DND-41 (cell line): ENCODE measurements around the gene ASIC2.

Experiments used
- EZH2 ChIP-seq: IDR thresholded peaks from 3 replicates; pipeline ENCODE4 v1.6.1; 2012; ENCODE audit warnings: borderline replicate concordance, low read depth, mild to moderate bottlenecking, moderate library complexity, low read length, inconsistent platforms; ENCODE audit not compliant: severe bottlenecking
- TF ChIP-seq, protein P1 (sequence below): IDR thresholded peaks from 2 replicates; pipeline ENCODE4 v1.5.1; 2012; ENCODE audit warnings: borderline replicate concordance, low read length, moderate library complexity, mild to moderate bottlenecking; ENCODE audit not compliant: poor library complexity, severe bottlenecking; ENCODE audit errors: extremely low read depth

DNA sequence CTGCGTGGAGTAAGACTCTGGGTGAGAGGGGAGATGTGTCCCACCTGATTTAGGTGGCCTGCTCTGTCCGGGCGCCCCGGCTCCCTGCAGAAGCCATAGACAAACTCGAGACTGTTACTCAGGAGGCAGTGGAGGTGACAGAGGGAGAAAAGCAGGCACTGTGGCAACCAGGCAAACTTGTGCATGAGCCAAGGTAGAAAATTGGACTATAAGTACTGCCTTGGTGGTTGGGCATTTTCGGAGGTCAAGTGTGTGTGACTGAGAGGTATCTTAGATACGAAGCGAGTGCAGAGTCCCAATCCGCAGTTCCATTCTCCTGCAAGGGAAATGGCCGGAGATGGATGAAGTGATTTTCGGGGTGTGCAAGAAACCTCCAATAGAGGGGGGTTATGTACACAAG is 328.6 kb downstream of the ASIC2 start:
- TF ChIP-seq, protein P1, sequence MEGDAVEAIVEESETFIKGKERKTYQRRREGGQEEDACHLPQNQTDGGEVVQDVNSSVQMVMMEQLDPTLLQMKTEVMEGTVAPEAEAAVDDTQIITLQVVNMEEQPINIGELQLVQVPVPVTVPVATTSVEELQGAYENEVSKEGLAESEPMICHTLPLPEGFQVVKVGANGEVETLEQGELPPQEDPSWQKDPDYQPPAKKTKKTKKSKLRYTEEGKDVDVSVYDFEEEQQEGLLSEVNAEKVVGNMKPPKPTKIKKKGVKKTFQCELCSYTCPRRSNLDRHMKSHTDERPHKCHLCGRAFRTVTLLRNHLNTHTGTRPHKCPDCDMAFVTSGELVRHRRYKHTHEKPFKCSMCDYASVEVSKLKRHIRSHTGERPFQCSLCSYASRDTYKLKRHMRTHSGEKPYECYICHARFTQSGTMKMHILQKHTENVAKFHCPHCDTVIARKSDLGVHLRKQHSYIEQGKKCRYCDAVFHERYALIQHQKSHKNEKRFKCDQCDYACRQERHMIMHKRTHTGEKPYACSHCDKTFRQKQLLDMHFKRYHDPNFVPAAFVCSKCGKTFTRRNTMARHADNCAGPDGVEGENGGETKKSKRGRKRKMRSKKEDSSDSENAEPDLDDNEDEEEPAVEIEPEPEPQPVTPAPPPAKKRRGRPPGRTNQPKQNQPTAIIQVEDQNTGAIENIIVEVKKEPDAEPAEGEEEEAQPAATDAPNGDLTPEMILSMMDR: no peak
- TF ChIP-seq EZH2: no peak
